ENCODE measurements around the gene CGB1.
"Not testable (repeated sequence)": the region's sequence is repeated elsewhere in the genome, so short reads cannot be mapped to it uniquely, and the experiment has no call there.

CGB1 gene

GRCh38 chr19:49057636-49058234 is 21.0 kb upstream of the CGB1 start, which contains the start of gene CGB7:
Gene CGB7, minus strand, starts transcription at chr19:49057749. Its CDS starts 2,374 bp downstream, at chr19:49055375.
- DNase-seq = peak; percentile 50 to 51

- DNase-seq = not testable (repeated sequence)
Measured at GRCh38 chr19:49056902-49057596, 20.4 kb upstream of the CGB1 start.

- peak; percentile 19 to 48 for DNase-seq
Measured at GRCh38 chr19:49056101-49056901, 19.6 kb upstream of the CGB1 start.

- DNase-seq = peak in 1 of 2 experiments; percentile 13
Measured at GRCh38 chr19:49050376-49051033, 13.8 kb upstream of the CGB1 start.

- not testable (repeated sequence) for DNase-seq
Measured at GRCh38 chr19:49049834-49050233, 13.1 kb upstream of the CGB1 start.

- DNase-seq = not testable (repeated sequence)
Measured at GRCh38 chr19:49049011-49049410, 12.3 kb upstream of the CGB1 start, which contains the start of gene CGB8. Gene CGB8, minus strand, starts transcription at chr19:49049111. Its CDS starts 372 bp downstream, at chr19:49048739.

- DNase-seq = not testable (repeated sequence)
Measured at GRCh38 chr19:49043548-49043947, 6.9 kb upstream of the CGB1 start, which contains the start of gene CGB5. Gene CGB5, plus strand, starts transcription at chr19:49043848. Its CDS starts 362 bp downstream, at chr19:49044210.

- DNase-seq = not testable (repeated sequence)
Measured at GRCh38 chr19:49042666-49043065, 6.0 kb upstream of the CGB1 start.

- no peak for DNase-seq
Measured at GRCh38 chr19:49042177-49042576, 5.5 kb upstream of the CGB1 start.

- DNase-seq = not testable (repeated sequence)
Measured at GRCh38 chr19:49039736-49040135, 3.0 kb upstream of the CGB1 start.

- DNase-seq = peak in 1 of 2 experiments; percentile 64
Measured at GRCh38 chr19:49038557-49039276, 2.0 kb upstream of the CGB1 start.

GRCh38 chr19:49038111-49038510 is 1.4 kb upstream of the CGB1 start:
- not testable (repeated sequence) for DNase-seq

- DNase-seq = not testable (repeated sequence)
Measured at GRCh38 chr19:49031642-49032301, 4.9 kb downstream of the CGB1 start, which contains the start of gene CGB2. Gene CGB2, plus strand, starts transcription at chr19:49031890. Its CDS starts 206 bp downstream, at chr19:49032096.

- DNase-seq = not testable (repeated sequence)
Measured at GRCh38 chr19:49030323-49030722, 6.4 kb downstream of the CGB1 start.

- DNase-seq = not testable (repeated sequence)
Measured at GRCh38 chr19:49029749-49030148, 6.9 kb downstream of the CGB1 start.

GRCh38 chr19:49028686-49029085 is 8.0 kb downstream of the CGB1 start:
- not testable (repeated sequence) for DNase-seq

- DNase-seq = not testable (repeated sequence)
Measured at GRCh38 chr19:49025599-49025998, 11.1 kb downstream of the CGB1 start.

- DNase-seq = not testable (repeated sequence)
Measured at GRCh38 chr19:49025088-49025487, 11.6 kb downstream of the CGB1 start.

GRCh38 chr19:49024233-49024632 is 12.5 kb downstream of the CGB1 start, which contains the start of gene CGB3:
Gene CGB3, minus strand, starts transcription at chr19:49024333. Its CDS starts 362 bp downstream, at chr19:49023971.
- DNase-seq = not testable (repeated sequence)

GRCh38 chr19:49022116-49022515 is 14.6 kb downstream of the CGB1 start:
- no peak for DNase-seq

All from SW 1271 (cell line).